ENCODE data around the gene TTC39A.

DNA sequence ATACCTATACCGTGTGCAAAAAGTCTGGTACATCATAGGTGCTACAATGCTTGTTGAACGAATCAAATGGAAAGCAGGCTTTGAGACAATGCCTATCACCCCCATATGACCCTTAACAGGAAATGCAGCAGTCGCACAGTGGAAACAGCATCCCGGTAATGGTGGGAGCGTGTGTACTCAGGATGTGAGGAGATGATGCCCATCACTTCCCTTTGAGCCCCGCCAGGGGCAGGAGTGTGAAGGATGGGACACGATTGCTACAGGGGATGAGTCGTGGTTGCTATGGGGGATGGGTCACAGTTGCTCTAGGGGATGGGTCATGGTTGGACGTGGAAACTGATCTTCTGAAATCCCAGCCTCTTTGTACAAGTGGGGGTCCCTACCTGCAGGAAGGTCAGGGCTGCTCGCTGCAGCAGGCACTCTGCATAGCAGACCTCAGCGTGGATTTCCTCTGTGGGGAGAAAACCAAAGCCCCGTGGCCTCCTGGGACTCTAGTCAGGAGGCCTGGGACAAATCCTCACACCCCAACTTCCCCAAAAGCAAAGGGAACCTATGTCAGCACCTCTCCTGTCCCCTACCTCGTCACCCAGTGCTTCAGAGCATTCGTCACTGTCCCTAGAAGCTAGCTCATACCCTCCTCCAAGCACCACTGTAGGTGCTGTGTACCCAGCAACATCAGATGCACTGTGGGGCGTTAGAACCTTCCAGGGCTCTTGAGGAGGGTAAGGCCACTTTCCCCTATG is 19.3 kb downstream of the TTC39A start:
- no peak for TF ChIP-seq POLR2A (IDR thresholded peaks at IDR 0.05)
- TF ChIP-seq, protein P1, sequence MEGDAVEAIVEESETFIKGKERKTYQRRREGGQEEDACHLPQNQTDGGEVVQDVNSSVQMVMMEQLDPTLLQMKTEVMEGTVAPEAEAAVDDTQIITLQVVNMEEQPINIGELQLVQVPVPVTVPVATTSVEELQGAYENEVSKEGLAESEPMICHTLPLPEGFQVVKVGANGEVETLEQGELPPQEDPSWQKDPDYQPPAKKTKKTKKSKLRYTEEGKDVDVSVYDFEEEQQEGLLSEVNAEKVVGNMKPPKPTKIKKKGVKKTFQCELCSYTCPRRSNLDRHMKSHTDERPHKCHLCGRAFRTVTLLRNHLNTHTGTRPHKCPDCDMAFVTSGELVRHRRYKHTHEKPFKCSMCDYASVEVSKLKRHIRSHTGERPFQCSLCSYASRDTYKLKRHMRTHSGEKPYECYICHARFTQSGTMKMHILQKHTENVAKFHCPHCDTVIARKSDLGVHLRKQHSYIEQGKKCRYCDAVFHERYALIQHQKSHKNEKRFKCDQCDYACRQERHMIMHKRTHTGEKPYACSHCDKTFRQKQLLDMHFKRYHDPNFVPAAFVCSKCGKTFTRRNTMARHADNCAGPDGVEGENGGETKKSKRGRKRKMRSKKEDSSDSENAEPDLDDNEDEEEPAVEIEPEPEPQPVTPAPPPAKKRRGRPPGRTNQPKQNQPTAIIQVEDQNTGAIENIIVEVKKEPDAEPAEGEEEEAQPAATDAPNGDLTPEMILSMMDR (IDR thresholded peaks at IDR 0.05) = no peak
